PC-9 (cell line): ENCODE data around the gene CORIN. TPM values are rescaled to one million over a fixed set of nuclear protein-coding genes. Genes with fewer than 3 reads are reported as not detected.

Experiments used
- BruUV-seq: library from RNA; stranded (reverse); fragments of 400-500 nt; replicated peaks from 2 replicates; lab custom pipeline; 2021; lab: Mats Ljungman, UMichigan
- CTCF ChIA-PET: fragments of 300-600 bp; sonication (Branson Sonifier 250); formaldehyde crosslinking; loops from one replicate; lab custom pipeline; 2022; ENCODE audit warnings: antibody characterized with exemption; lab: Charles Lee
- POLR2A ChIA-PET: fragments of 300-600 bp; sonication (Branson Sonifier 250); formaldehyde crosslinking; loops from one replicate; lab custom pipeline; 2022; ENCODE audit warnings: antibody characterized with exemption; ENCODE audit not compliant: unreplicated experiment; lab: Charles Lee
- DNase-seq, 2 experiments: peaks; one replicate each; pipeline versions ENCODE4 v3.0.0 to v3.0.0-alpha.2; 2015 to 2022; ENCODE audit warnings: mixed read lengths in 1 of 2
- H2AFZ ChIP-seq: fragments of 200-600 bp; sonication (generic); 2 replicates; pipeline ENCODE4 v1.8.1; 2017; ENCODE audit warnings: antibody characterized with exemption
- H3F3A ChIP-seq: fragments of 200-600 bp; sonication (generic); 2 replicates; pipeline ENCODE4 v1.8.1; 2017; ENCODE audit warnings: antibody characterized with exemption, mild to moderate bottlenecking, low read depth; ENCODE audit not compliant: insufficient read depth
- H3K27ac ChIP-seq: fragments of 200-600 bp; sonication (generic); 2 replicates; pipeline ENCODE4 v1.6.1; 2016; ENCODE audit warnings: mixed run types
- H3K27me3 ChIP-seq: fragments of 200-600 bp; sonication (generic); 2 replicates; pipeline ENCODE4 v1.6.1; 2016; ENCODE audit warnings: low read depth, mixed run types; ENCODE audit not compliant: insufficient read depth
- H3K36me3 ChIP-seq: fragments of 200-600 bp; sonication (generic); 2 replicates; pipeline ENCODE4 v1.6.1; 2016; ENCODE audit warnings: low read depth, mixed run types
- H3K4me1 ChIP-seq: fragments of 200-600 bp; sonication (generic); replicated peaks from 2 replicates; pipeline ENCODE4 v1.6.1; 2016; ENCODE audit warnings: mixed run types; ENCODE audit not compliant: insufficient read depth
- H3K4me2 ChIP-seq: fragments of 200-600 bp; sonication (generic); 2 replicates; pipeline ENCODE4 v1.6.1; 2017; ENCODE audit warnings: mixed run types
- H3K4me3 ChIP-seq: fragments of 200-600 bp; sonication (generic); 2 replicates; pipeline ENCODE4 v1.6.1; 2016; ENCODE audit warnings: mixed run types
- H3K79me2 ChIP-seq: fragments of 200-600 bp; sonication (generic); 2 replicates; pipeline ENCODE4 v1.6.1; 2017; ENCODE audit warnings: low read depth, mixed run types
- H3K9me2 ChIP-seq: fragments of 200-600 bp; sonication (generic); 2 replicates; pipeline ENCODE4 v1.8.1; 2017; ENCODE audit warnings: mild to moderate bottlenecking; ENCODE audit not compliant: insufficient read depth
- H3K9me3 ChIP-seq: fragments of 200-600 bp; sonication (generic); 2 replicates; pipeline ENCODE4 v1.8.1; 2016; ENCODE audit warnings: low read depth; ENCODE audit not compliant: insufficient read depth
- H4K20me1 ChIP-seq: fragments of 200-600 bp; sonication (generic); 2 replicates; pipeline ENCODE4 v1.8.1; 2017; ENCODE audit not compliant: insufficient read depth
- CTCF ChIP-seq: fragments of 200-600 bp; sonication (generic); conservative IDR thresholded peaks from 2 replicates; pipeline ENCODE4 v1.6.1; 2017; ENCODE audit warnings: mixed run types, antibody characterized with exemption, mild to moderate bottlenecking, moderate library complexity
- EZH2 ChIP-seq: fragments of 200-600 bp; sonication (generic); IDR thresholded peaks from 2 replicates; pipeline ENCODE4 v1.8.0; 2017; ENCODE audit warnings: antibody characterized with exemption, low read depth
- intact Hi-C: fragments of 100-400 bp; cut with micrococcal nuclease; formaldehyde crosslinking; loops from one replicate; pipeline ENCODE4 v1.10.0; 2022; ENCODE audit not compliant: unreplicated experiment
- total RNA-seq: library from RNA; stranded (reverse); gene quantifications from 2 replicates; pipeline ENCODE4 v1.2.3, GENCODE V29; 2021

The CORIN gene
- total RNA-seq, 1 experiment from 2014 or later = not detected

- CTCF ChIA-PET = interaction anchor here (1.0 kb wide), 2 partner anchors 168 to 265 kb away, joined by 5 to 6 read pairs; partner anchors contain the start of gene CORIN
- no peaks in the 10 kb centered on the region for H3K36me3 ChIP-seq
- POLR2A ChIA-PET = no interaction called here
- no peaks in the 10 kb centered on the region for H3K9me2 ChIP-seq
- H3K27ac ChIP-seq = no peak overlapping the region
- no peaks in the 10 kb centered on the region for H3K79me2 ChIP-seq
- no peak overlapping the region for H2AFZ ChIP-seq
- no peaks in the 10 kb centered on the region for H3K27me3 ChIP-seq
- no TSS peak for BruUV-seq
- intact Hi-C loops = loop anchor here (5.0 kb wide), 1 partner anchor 168 kb away; the partner anchor contains the start of gene CORIN
- peak in 1 of 2 experiments; percentile 3 for DNase-seq
- no peak for TF ChIP-seq EZH2
- TF ChIP-seq CTCF = peak; percentile 83
- no peaks in the 10 kb centered on the region for H3K4me1 ChIP-seq
- H3K9me3 ChIP-seq = no peaks in the 10 kb centered on the region
- no peaks in the 10 kb centered on the region for H3F3A ChIP-seq
- H3K4me2 ChIP-seq = no peak overlapping the region
- no peaks in the 10 kb centered on the region for H4K20me1 ChIP-seq
- no peak overlapping the region for H3K4me3 ChIP-seq
Observed at GRCh38 chr4:47668810-47669408, 169.0 kb downstream of the CORIN start.

- no peak overlapping the region for H2AFZ ChIP-seq
- no peaks in the 10 kb centered on the region for H3K79me2 ChIP-seq
- H3K9me2 ChIP-seq = no peaks in the 10 kb centered on the region
- H3K27me3 ChIP-seq = no peaks in the 10 kb centered on the region
- ChIA-PET CTCF (interaction anchor here (1.0 kb wide), 2 partner anchors 169 to 266 kb away, joined by 5 to 6 read pairs; partner anchors contain the start of gene CORIN), POLR2A (no interaction called here)
- intact Hi-C loops = loop anchor here (5.0 kb wide), 1 partner anchor 169 kb away; the partner anchor contains the start of gene CORIN
- BruUV-seq = no TSS peak
- no peaks in the 10 kb centered on the region for H3K36me3 ChIP-seq
- H3F3A ChIP-seq = no peaks in the 10 kb centered on the region
- H3K4me3 ChIP-seq = no peak overlapping the region
- H3K9me3 ChIP-seq = no peaks in the 10 kb centered on the region
- H4K20me1 ChIP-seq = no peaks in the 10 kb centered on the region
- TF ChIP-seq EZH2 (no peak), CTCF (no peak)
- H3K4me1 ChIP-seq = no peaks in the 10 kb centered on the region
- no peak overlapping the region for H3K27ac ChIP-seq
- no peak for DNase-seq
- H3K4me2 ChIP-seq = no peak overlapping the region
Observed at GRCh38 chr4:47668256-47668655, 169.6 kb downstream of the CORIN start.

GRCh38 chr4:47667552-47667951 is 170.3 kb downstream of the CORIN start:
- no peaks in the 10 kb centered on the region for H3K9me2 ChIP-seq
- H3K79me2 ChIP-seq = no peaks in the 10 kb centered on the region
- intact Hi-C loops = loop anchor here (5.0 kb wide), 1 partner anchor 170 kb away; the partner anchor contains the start of gene CORIN
- H3K4me2 ChIP-seq = no peak overlapping the region
- no peaks in the 10 kb centered on the region for H3K27me3 ChIP-seq
- H3K4me1 ChIP-seq = no peaks in the 10 kb centered on the region
- H3K9me3 ChIP-seq = no peaks in the 10 kb centered on the region
- BruUV-seq = no TSS peak
- ChIA-PET CTCF (no interaction called here), POLR2A (no interaction called here)
- no peak overlapping the region for H3K27ac ChIP-seq
- H4K20me1 ChIP-seq = no peaks in the 10 kb centered on the region
- no peaks in the 10 kb centered on the region for H3F3A ChIP-seq
- no peak overlapping the region for H2AFZ ChIP-seq
- TF ChIP-seq CTCF (no peak), EZH2 (no peak)
- no peak overlapping the region for H3K4me3 ChIP-seq
- H3K36me3 ChIP-seq = no peaks in the 10 kb centered on the region
- DNase-seq = no peak
